Measurements from ENCODE around the gene MYL9.
"Not testable (repeated sequence)": the region's sequence is repeated elsewhere in the genome, so short reads cannot be mapped to it uniquely, and the experiment has no call there.

MYL9 gene

DNA sequence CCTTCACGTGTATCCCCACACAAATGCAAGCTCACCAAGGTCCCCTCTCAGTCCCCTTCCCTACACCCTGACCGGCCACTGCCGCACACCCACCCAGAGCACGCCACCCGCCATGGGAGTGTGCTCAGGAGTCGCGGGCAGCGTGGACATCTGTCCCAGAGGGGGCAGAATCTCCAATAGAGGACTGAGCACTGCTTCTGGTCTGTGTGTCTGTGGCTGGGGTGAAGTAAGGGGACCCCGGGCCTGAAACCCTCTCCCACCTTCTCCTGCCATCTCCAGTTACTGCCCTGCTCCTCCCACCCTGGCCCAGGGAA lies 8.3 kb downstream of the MYL9 start:
- DNase-seq (ENCODE audit: low spot score) = peak; percentile 13

DNA sequence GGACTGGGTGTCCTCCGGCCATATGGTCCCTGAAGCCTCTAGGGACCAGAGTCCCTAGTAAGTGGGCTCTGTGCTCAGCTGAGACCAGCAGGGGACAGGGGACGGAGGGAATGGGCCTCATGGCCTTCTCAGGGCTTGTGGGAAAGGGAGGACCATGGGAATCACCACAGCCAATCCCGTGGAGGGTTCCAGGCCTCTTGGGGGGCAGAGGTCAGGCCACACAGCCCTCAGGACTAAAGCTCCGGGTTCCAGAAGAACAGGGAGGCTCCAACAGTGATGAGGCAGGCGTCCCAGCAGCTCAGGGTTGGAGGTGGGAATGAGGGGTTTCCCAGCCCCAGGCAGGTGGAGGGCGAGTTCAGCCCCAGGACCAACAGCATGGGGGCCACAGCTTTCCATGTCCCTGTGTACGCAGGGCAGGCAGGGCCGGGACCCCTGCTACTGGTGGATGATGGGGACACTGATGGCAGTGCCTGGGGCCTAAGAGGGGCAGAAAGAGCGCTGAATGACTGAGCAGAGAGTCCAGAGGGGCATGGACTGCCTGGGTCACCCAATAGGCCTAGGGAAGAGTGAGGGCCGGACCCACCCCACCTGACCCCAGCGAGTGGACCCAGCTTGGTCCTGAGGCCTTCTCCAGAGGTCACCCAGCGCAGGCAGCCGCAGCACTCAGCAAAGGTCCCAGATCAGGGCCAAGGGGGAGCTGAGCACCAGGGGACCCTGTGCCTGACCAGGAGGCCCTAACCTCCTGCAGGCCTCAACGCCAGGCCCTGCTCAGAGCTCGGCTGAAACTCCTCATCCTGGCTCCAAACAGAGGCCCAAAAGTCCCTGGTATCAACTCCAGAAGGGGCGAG lies 8.8 kb downstream of the MYL9 start:
- peak; percentile 44 for DNase-seq (ENCODE audit: low spot score)

DNA sequence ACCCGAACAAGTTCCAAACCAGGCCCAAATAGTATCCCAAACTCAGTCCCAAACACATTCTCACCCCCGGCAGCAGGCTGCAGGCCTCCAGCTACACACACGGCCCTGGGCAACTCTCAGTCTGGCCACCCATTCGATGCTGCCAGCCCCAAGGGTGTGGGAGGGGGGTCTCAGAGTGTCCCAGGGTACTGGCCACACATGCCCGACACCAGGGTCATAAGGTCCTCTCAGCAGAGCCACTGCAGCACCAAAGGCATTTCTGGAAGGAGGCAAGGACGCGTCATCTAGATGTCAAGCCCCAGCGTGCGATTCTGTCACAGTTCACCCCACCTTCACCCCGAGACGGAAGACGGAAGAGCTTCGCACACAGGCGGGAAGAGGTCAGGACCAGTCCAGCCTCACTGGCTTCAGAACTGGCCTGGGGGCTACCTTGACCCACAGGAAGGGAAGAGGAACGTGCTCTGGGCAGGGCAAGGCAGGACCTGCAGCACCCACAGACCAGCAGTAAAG lies 9.5 kb downstream of the MYL9 start:
- DNase-seq (ENCODE audit: low spot score) = peak; percentile 47

DNA sequence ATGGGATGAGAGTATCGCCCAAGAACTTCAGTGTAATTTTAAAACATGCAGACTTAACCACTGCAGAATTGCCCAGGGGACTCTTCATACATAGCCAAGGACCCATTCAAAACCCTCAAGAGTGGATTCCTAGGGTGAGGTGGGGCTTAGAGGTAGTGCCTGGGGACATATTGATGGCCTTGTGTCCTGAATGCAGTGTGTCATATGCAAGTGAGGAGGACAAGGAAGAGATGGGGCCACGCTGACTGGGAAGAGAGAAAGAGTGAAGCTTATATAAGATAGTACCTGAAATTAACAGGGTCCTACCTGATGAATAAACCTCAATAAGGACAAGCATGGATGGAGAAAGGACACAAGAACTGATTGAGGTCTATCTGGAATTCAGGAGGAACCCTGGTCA lies 13.9 kb downstream of the MYL9 start:
- no peak for DNase-seq (ENCODE audit: low spot score)

DNA sequence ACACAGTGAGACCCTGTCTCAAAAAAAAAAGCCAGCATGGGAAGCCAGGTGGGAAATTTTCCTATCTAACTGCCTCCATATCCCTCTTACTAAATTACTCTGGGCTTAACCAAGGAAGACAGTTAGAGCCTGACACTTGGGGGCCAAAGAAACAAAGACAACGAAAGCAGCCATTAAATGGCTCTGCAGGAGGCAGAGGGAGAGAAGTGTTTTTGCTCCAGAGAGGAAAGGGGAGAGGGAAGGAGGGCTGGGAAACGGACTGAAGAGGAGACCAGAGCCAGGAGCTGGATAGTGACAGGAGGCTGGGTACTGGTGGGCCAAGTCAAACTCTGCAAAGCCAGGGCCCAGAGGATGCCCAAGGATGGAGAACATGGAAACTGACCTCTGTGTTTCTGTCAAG lies 21.4 kb downstream of the MYL9 start:
- no peak for DNase-seq (ENCODE audit: low spot score)

DNA sequence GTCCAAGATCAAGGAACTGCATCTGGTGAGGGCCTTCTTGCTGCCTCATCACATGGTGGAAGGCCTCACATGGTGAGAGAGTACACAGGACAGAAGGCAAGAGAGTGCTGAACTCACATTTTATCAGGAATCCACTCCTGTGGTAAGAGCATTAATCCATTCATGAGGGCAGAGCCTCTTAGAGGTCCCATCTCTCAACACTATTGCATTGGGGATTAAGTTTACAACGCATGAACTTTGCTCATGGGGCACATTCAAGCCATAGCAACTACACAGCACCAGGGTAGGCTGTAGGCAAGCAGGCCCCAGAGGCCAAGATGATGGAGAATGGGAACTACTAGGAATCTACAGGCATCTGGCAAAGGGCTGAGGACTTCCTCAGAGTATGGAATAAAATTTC lies 22.1 kb downstream of the MYL9 start:
- DNase-seq (ENCODE audit: low spot score) = no peak

DNA sequence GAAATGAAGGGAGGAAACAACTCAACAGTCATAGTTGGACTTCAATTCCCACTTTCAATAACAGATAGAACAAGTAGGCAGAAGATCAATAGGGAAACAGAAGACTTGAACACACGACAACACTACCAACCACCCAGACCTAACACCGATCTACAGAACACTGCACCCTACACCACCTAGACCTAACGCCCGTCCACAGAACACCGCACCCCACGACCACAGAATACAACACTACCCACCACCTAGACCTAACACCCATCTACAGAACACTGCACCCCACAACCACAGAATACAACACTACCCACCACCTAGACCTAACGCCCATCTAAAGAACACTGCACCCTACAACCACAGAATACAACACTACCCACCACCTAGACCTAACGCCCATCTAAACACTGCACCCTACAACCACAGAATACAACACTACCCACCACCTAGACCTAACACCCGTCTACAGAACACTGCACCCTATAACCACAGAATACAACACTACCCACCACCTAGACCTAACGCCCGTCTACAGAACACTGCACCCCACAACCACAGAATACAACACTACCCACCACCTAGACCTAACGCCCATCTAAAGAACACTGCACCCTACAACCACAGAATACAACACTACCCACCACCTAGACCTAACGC lies 22.9 kb downstream of the MYL9 start:
- not testable (repeated sequence) for DNase-seq (ENCODE audit: low spot score)

DNA sequence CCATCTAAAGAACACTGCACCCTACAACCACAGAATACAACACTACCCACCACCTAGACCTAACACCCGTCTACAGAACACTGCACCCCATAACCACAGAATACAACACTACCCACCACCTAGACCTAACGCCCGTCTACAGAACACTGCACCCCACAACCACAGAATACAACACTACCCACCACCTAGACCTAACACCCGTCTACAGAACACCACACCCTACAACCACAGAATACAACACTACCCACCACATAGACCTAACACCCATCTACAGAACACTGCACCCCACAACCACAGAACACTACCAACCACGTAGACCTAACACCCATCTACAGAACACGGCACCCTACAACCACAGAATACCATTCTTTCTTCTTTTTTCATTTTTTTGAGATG lies 23.4 kb downstream of the MYL9 start:
- DNase-seq (ENCODE audit: low spot score) = not testable (repeated sequence)

DNA sequence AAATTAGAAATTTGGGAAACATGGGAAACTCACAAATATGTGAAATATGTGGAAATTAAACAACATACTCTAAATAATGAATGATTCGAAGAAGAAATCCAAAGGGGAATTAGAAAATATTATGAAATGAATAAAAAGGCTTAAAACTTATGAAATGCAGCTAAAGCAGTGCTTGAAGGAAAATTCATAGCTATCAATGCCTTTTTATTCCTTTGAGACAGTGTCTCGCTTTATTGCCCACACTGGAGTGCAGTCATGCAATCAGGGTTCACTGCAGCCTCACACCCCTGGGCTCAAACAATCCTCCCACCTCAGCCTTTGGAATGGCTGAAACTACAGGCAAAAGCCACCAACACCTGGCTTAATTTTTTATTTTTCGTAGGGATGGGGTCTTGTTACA lies 24.2 kb downstream of the MYL9 start:
- no peak for DNase-seq (ENCODE audit: low spot score)

DNA sequence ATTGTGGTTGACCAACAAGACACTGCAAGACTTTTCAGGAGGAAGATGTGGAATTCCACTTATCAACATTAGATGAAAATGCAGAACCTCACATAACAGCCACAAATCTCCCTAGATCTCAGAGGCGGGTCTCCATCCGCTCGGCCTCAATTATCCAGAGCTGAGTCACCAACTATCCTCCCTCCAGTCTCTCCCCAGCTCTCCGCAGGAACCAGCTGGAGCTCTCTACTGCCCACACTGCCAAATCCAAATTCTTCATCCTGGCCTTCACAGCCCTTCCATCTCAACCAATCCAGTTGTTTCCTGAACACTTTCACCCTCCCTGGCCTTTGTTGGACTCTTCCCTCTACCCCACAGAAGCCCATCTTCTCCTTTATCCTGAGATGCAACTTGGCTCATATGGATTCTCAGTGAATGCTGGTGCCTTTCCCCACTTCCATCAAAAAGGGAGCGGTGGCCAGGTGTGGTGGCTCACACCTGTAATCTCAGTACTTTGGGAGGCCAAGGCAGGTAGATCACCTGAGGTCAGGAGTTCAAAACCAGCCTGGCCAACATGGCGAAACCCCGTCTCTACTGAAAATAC lies 28.6 kb downstream of the MYL9 start:
- DNase-seq (ENCODE audit: low spot score) = peak; percentile 87

DNA sequence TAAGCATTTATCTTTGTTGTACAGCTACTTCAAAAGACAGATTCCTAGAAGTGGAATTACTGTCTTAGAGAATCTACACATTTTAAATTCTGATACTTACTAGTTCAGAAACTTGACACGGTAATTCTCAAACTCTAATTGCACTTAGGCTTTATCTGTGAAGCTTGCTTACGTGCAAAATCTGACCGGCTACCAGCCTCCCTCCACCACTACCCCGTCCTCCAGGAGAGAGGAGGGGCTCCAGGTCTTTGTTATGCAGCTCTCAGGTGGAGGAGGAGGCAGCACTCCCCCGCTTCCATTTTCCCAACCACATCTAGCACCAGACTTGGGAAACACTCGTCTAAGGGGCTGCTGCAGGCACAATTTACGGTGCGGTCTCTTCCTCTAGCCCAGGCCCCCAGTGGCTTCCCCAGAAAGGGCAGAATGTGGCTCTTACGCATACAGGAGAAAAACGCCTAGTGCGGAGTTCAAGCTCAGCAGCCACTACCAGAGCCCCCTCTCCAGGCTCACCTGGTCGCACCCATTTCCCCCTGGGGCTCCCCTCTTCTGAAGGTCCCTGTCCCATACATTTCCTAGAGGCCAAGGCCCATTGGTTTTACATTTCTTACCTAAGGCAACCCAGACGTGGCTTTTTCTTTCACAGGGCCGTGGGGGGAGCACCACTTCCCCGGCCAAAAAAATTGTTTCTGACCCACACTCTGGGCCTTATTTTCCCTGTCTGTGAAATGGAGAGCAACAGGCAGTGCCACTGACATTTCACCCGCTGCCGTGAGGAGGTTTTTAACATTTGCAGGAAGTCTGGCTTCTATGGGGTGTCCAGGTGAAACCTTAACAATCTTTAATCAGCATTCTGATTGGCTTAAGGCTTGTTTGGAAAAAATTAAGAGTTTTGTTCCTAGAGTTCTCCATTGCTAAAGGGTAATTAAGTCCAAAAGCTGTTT lies 30.5 kb downstream of the MYL9 start:
- DNase-seq (ENCODE audit: low spot score) = no peak

DNA sequence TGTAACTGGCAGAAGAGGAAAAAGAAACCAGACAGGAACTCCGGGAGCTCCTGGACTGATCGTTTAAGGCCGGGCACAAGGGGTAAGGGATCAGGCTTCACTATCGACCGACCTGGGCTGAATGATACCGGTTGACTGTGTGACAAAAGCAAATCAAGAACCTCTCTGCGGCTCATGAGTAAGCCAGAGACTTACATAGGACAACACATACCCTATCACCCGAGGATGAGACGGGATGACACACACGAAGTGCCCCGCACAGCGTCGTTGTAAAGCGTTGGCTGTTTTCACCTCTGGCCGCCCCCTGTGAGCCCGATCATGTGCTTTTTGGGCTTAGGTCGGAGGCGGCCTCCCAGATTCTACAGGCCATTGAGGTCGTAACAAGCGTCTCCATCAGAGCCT lies 31.4 kb downstream of the MYL9 start:
- DNase-seq (ENCODE audit: low spot score) = peak; percentile 25

DNA sequence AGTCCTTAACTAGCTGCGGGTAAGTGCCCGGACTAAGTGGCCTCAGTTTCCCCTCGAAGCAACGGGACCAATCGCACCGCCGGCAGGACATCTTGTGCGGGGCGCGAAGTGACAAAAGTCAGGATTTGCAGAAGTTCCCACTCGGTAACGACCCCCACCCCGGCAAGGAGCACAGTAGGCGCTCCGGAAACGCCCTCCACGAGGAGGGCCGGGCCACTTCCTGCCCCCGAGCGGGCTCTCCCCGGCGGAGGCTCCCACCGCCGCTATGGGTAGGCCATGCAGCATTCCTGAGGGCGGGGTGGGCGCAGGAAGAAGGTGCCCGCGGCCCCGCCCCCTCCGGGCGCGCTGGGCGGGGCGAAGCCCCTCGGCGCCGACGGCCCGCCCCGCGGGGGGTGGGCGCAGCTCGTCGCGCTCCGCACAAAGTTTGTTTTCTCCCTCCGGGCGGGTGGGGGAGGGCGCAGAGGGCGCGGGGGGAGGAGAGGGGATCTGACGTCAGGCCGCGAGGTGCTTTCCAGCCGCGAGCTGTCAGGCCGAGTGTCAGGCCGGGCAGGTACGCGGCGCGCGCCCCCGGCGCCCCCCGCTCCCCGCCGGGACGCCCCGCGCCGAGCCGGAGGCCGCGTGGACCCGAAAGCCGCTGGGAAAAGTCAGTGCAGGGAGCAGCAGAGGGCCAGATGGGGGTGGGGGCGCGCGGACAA lies 31.9 kb downstream of the MYL9 start, which contains the start of gene TGIF2:
Gene TGIF2, plus strand, starts transcription at position 495 of the 695 bp plus-strand sequence. CDS start 5,178 bp downstream, outside the sequence.
- DNase-seq (ENCODE audit: low spot score) = peak; percentile 97

DNA sequence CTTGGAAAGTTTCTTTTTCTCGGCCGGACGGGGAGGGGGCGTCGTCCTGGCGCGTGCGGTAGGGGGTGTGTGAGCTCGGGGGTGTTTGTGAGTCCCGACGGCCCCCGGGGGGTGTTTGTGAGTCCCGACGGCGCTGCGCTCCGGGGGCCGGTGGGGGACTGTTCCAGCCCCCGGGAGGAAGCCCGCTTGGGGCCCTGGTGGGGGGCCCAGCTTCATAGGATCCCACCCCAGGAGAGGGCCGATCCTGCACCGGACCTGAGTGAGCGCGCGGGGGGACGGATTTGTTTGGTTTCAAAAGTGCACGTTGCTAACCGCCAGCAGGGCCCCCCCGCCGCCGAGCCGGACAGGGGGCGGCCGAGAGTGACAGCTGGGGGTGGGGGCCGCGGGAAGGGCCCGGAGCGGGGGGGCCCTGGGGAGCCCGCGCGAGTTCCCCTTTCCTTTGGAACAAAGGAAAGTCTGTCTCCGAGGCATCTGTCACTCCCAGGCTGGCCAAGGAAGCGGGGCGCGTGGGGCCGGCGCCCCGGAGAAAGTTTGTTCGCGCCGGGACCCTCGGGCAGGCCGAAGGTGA lies 32.6 kb downstream of the MYL9 start:
- DNase-seq (ENCODE audit: low spot score) = peak; percentile 58

DNA sequence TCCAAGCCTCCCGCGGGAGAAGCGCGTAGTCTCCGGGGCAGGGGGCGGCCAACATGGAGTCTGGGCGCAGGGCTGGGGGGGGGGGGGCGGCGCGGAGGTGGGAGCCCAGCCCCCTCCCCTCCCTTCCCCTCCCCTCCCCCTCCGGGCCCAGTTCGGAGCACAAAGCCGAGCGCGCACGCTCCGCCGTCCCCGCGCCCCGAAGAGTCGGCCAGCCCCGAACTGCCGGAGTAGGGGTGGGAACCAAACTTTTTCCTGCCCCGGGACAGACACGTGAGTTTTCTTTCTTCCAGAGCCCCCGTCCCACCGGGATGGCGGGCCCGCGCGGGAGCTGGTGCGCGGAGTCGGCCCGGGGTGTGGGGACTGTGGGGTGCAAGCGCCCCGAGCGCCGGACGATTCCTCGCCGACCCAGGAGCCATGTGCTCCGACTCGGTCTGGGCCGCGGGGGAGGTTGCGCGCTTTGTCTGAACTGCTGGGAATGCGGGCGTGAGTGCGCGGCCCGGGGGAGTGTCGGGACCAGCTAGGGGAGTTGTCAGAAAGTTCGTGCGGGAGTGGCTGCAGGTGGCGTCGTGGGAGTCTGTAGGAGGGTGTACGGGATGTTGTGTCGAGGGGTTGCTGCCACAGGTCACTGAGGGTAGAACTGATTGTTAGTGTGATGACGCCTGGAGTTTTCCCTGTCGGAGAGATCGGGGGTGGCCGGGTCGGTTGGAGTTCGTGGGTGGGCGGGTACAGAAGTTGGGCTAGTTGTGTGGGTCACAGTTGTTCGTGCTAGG lies 33.2 kb downstream of the MYL9 start:
- peak; percentile 61 for DNase-seq (ENCODE audit: low spot score)

DNA sequence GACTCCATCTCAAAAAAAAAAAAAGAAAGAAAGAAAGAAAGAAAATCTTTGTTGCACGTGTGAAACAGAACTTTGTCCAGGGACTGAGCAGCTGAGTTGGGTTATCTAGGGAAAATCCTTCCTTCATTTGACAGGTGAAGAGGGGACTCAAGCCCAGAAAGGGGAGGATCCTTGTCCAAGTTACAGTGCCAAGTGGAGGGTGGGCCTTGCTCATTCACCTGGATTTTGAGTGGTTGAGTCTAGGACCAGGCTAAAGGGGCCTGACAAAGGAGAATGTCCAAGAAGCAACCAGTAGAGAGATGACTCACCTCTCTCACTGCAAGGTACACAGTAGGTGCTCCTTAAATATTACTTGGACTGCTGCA lies 34.7 kb downstream of the MYL9 start:
- no peak for DNase-seq (ENCODE audit: low spot score)

DNA sequence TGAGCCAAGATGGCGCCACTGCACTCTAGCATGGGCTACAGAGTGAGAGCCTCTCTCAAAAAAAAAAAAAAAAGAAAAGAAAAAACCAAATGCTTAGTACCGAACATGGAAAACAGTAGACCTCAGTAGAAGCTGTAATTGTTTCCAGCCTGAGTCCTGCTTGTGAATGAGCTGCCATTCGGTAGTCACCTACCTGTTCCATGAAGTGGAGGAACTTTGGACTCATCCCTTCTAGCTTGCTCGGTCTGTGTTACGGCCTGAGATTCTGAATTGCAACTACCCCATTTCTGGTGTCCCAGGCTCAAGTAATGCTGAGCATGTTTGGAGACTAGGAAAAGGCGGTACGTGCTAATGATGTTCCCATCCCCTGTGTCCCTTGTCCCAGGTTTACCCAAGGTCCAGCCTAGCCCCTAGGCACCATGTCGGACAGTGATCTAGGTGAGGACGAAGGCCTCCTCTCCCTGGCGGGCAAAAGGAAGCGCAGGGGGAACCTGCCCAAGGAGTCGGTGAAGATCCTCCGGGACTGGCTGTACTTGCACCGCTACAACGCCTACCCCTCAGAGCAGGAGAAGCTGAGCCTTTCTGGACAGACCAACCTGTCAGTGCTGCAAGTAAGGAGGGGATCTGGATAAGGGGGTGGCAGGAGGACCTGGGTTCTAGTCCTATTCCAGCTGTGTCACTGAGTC lies 37.2 kb downstream of the MYL9 start:
- no peak for DNase-seq (ENCODE audit: low spot score)

DNA sequence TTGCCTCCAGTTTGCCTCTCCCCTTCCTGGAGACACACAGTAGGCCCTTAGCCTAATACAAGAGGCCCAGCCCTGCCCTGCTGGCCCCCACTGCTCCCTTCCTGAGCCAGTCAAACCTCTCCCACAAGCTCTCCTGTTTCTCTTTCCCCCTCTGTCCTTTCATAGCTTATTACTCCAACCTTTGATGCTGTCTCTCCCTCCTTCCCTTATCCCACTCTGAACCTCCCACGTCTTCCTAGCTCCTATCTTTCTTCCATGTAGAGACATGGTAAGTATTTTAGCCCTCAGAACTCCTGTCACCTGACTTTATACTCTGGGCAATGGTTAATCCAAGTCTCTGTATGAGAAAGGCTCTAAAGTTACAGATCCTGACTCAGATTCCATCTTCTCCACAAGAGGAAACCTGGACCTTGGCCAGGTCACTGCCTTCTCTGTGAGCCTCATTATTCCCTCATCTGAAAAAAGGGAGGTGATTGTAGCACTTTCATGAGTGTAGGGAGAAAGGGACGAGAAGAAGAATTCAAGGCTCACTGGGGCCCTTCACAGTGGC lies 38.8 kb downstream of the MYL9 start:
- DNase-seq (ENCODE audit: low spot score) = no peak

DNA sequence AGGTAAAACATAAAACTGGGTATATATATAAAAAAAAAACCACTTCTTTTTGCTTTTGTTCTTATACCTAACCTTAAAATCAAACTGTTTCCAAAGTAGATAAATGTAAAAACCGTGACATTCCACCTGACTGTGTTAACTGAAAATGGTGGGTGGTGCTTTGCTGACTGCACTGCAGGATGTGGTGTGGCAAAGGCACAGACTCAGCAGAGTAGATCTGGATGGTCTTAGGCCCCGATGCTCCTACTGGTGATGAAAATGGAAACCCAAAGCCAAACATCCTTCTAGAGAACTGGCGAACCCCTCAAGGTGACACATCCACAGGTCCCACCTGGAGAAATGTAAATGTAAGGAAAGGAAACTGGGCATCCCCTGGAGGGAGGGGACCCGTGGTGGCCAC lies 41.0 kb downstream of the MYL9 start:
- no peak for DNase-seq (ENCODE audit: low spot score)

Data from GM03348 (cell line).